ENCODE data around the gene XXYLT1. TPM values are rescaled to one million over a fixed set of nuclear protein-coding genes. Genes with fewer than 3 reads are reported as not detected.

Gene XXYLT1
- total and polyA plus RNA-seq, 2 of the 8 experiments (the other 6 are each of a cell fraction or from before 2014, with no cell fraction given): 18.9 to 23.8 TPM

- no peak overlapping the region for H3K9ac ChIP-seq (replicated peaks in 1 of 4; ENCODE audit: extremely low read depth in 1 of 4, low read depth in 3 of 4, low read length in 3 of 4)
- no peak overlapping the region for H3K4ac ChIP-seq (replicated peaks; ENCODE audit: insufficient read length, low read depth, low read length)
- no peak overlapping the region for H3K23ac ChIP-seq (ENCODE audit: insufficient read length)
- H3K79me1 ChIP-seq (ENCODE audit: low read depth, low read length): peaks cover 5% of the 10 kb centered on the region
- 85% methylated on average over 13 of the region's 13 CpGs; no CpG with 5 or more reads in 1 of the 2 experiments for WGBS, 2 experiments (ENCODE audit: extremely low coverage in 1 of 2, insufficient coverage in 1 of 2, insufficient read length in 1 of 2, insufficient replicate concordance in 2 of 2, low coverage in 1 of 2, low lambda C conversion rate in 2 of 2, missing lambda C conversion rate in 1 of 2)
- H3K14ac ChIP-seq (ENCODE audit: insufficient read length): no peak overlapping the region
- no peak overlapping the region for H3K4me2 ChIP-seq (ENCODE audit: insufficient read depth in 1 of 2, low read depth in 2 of 2, low read length in 2 of 2)
- H4K8ac ChIP-seq (ENCODE audit: extremely low read depth, insufficient read depth, low read length): no peak overlapping the region
- no peaks in the 10 kb centered on the region for H3K27me3 ChIP-seq (replicated peaks in 1 of 4; ENCODE audit: control insufficient read depth in 3 of 4, extremely low read depth in 1 of 4, insufficient read depth in 3 of 4, low read length in 3 of 4)
- peaks cover 0 to 68% of the 10 kb centered on the region in 2 experiments; a peak in 2 of 4 replicates for H3K79me2 ChIP-seq (ENCODE audit: control insufficient read depth in 1 of 2, insufficient read depth in 2 of 2, low read length in 2 of 2)
- no peak overlapping the region for H2BK12ac ChIP-seq (ENCODE audit: low read depth, low read length)
- H3K27ac ChIP-seq (ENCODE audit: low read depth, low read length): no peak overlapping the region
- TF ChIP-seq TCF12 (IDR thresholded peaks at IDR 0.05; ENCODE audit: low read depth, low read length) (no peak), CBX8 (IDR thresholded peaks at IDR 0.05; ENCODE audit: borderline replicate concordance, low read depth, low read length) (no peak), SRF (IDR thresholded peaks at IDR 0.05; ENCODE audit: low read depth, low read length) (no peak), EGR1 (IDR thresholded peaks at IDR 0.05; ENCODE audit: borderline replicate concordance, low read depth, low read length) (no peak), POU5F1 (IDR thresholded peaks at IDR 0.05; ENCODE audit: low read depth, low read length) (no peak)
- no peaks in the 10 kb centered on the region for H3K36me3 ChIP-seq (ENCODE audit: control insufficient read depth in 2 of 4, insufficient read depth in 4 of 4, low read length in 3 of 4)
- H4K20me1 ChIP-seq (replicated peaks in 1 of 2; ENCODE audit: control insufficient read depth in 1 of 2, insufficient read depth in 2 of 2, low read length in 2 of 2): peaks cover 2 to 5% of the 10 kb centered on the region in 2 experiments
- no peaks in the 10 kb centered on the region for H3K23me2 ChIP-seq (ENCODE audit: low read depth, low read length)
- ChIA-PET CTCF (ENCODE audit: partially characterized antibody) (interaction anchor here (0.6 to 1.3 kb wide), 11 partner anchors 16 to 499 kb away, joined by 3 to 5 read pairs (median 3); no protein-coding TSS in a partner anchor), POLR2A (ENCODE audit: partially characterized antibody) (interaction anchor here (1.0 to 1.1 kb wide), 2 partner anchors 66 to 338 kb away, joined by 3 read pairs; partner anchors contain the start of gene XXYLT1)
- no peak overlapping the region for H2AK5ac ChIP-seq (ENCODE audit: low read depth, low read length)
- H3K18ac ChIP-seq (ENCODE audit: extremely low read depth, low read length): no peak overlapping the region
- H3K4me1 ChIP-seq (replicated peaks in 1 of 4; ENCODE audit: control insufficient read depth in 3 of 4, insufficient read depth in 4 of 4, low read length in 3 of 4): peaks cover 0 to 9% (median 3%) of the 10 kb centered on the region in 4 experiments; a peak in 3 of 7 replicates
- H2BK20ac ChIP-seq (ENCODE audit: low read length): no peak overlapping the region
- H3K56ac ChIP-seq (replicated peaks; ENCODE audit: insufficient read length, low read depth, low read length): no peak overlapping the region
- H2BK120ac ChIP-seq (replicated peaks; ENCODE audit: low read depth, low read length): no peak overlapping the region
- H2AFZ ChIP-seq (ENCODE audit: low read length): no peak overlapping the region
- H3K4me3 ChIP-seq (ENCODE audit: extremely low read depth in 1 of 4, insufficient read depth in 2 of 4, low read depth in 3 of 4, low read length in 4 of 4): no peak overlapping the region
- no peak for FAIRE-seq
- 0 out of 2 replicates have a peak overlapping the region, but pooled peaks have one; percentile 14 for H2BK5ac ChIP-seq (ENCODE audit: low read depth, low read length)
- no peak for DNase-seq (ENCODE audit: low read depth in 1 of 2, low spot score in 2 of 2)
- H3K9me3 ChIP-seq (ENCODE audit: insufficient read depth in 2 of 2, low read depth in 1 of 2, low read length in 1 of 2): no peaks in the 10 kb centered on the region
- no peak overlapping the region for H4K91ac ChIP-seq (replicated peaks; ENCODE audit: insufficient read length, low read length)
- no peak overlapping the region for H2BK15ac ChIP-seq (ENCODE audit: low read length)
- no peak overlapping the region for H4K5ac ChIP-seq (ENCODE audit: insufficient read length, low read depth, low read length)
These were observed 66.4 kb downstream of the XXYLT1 start for GRCh38 chr3:195204360-195205163.
